Endodermal cell (in vitro differentiated cells): ENCODE measurements around the gene GAREM2. TPM values are rescaled to one million over a fixed set of nuclear protein-coding genes. Genes with fewer than 3 reads are reported as not detected.

Source experiments
- DNase-seq: peaks from one replicate; pipeline ENCODE4 v3.0.0-alpha.2; 2017
- H3K27ac ChIP-seq: 2 replicates; pipeline ENCODE4 v1.5.1; 2013; ENCODE audit warnings: mild to moderate bottlenecking, low read depth, low read length, moderate library complexity
- H3K27me3 ChIP-seq: 2 replicates; pipeline ENCODE4 v1.6.1; 2013; ENCODE audit warnings: mild to moderate bottlenecking, low read length, moderate library complexity; ENCODE audit not compliant: insufficient read depth, control insufficient read depth, poor library complexity, severe bottlenecking
- H3K36me3 ChIP-seq: 2 replicates; pipeline ENCODE4 v1.7.0; 2013; ENCODE audit warnings: mild to moderate bottlenecking, low read length, moderate library complexity; ENCODE audit not compliant: control insufficient read depth, insufficient read depth
- H3K4me1 ChIP-seq: one replicate; pipeline ENCODE4 v1.7.0; 2013; ENCODE audit warnings: low read length; ENCODE audit not compliant: control insufficient read depth, insufficient read depth
- H3K4me3 ChIP-seq: 2 replicates; pipeline ENCODE4 v1.5.1; 2013; ENCODE audit warnings: mild to moderate bottlenecking, low read length, moderate library complexity
- H3K9ac ChIP-seq: 2 replicates; pipeline ENCODE4 v1.6.1; 2013; ENCODE audit warnings: mild to moderate bottlenecking, low read length, moderate library complexity; ENCODE audit not compliant: poor library complexity, severe bottlenecking; ENCODE audit errors: extremely low read depth
- H3K9me3 ChIP-seq: 2 replicates; pipeline ENCODE4 v1.6.1; 2013; ENCODE audit warnings: mild to moderate bottlenecking, low read length, moderate library complexity; ENCODE audit not compliant: control insufficient read depth
- H3K27ac Mint-ChIP-seq: 2 replicates; pipeline ENCODE4 v1.8.0; 2020; ENCODE audit warnings: mixed read lengths
- H3K27me3 Mint-ChIP-seq: 2 replicates; pipeline ENCODE4 v1.8.0; 2021; ENCODE audit warnings: mild to moderate bottlenecking, mixed read lengths; ENCODE audit not compliant: insufficient read depth
- H3K36me3 Mint-ChIP-seq: 2 replicates; pipeline ENCODE4 v1.8.0; 2020; ENCODE audit warnings: low read depth, mixed read lengths
- H3K4me1 Mint-ChIP-seq: 2 replicates; pipeline ENCODE4 v1.8.0; 2020; ENCODE audit warnings: mixed read lengths
- H3K4me3 Mint-ChIP-seq: 2 replicates; pipeline ENCODE4 v1.8.0; 2020; ENCODE audit warnings: mild to moderate bottlenecking, moderate library complexity, mixed read lengths
- H3K9me3 Mint-ChIP-seq: 2 replicates; pipeline ENCODE4 v1.8.0; 2020; ENCODE audit warnings: mild to moderate bottlenecking, mixed read lengths
- CTCF ChIP-seq: fragments of 200-600 bp; sonication (generic); conservative IDR thresholded peaks from 2 replicates; pipeline ENCODE4 v1.5.0; 2021; ENCODE audit warnings: antibody characterized with exemption, mild to moderate bottlenecking
- WGBS, 2 experiments: methylation state at CpG; one replicate each; pipeline versions ENCODE4 v1.1.5 to v1.1.7; 2013; ENCODE audit warnings: missing lambda C conversion rate in 2 of 2, mixed read lengths in 1 of 2; ENCODE audit not compliant: insufficient coverage in 1 of 2, insufficient read length in 1 of 2; 5-methylcytosine and 5-hydroxymethylcytosine counted together
- long read RNA-seq, 4 experiments: library from polyadenylated mRNA in 2 of 4; library from RNA in 1 of 4; library from capped mRNA in 1 of 4; stranded (forward) in 3 of 4; unstranded in 1 of 4; transcript quantifications; one replicate each; pipeline ENCODE4 v2.0.0, GENCODE V29; 2020 to 2021; ENCODE audit warnings: inconsistent platforms in 1 of 4
- polyA plus RNA-seq, 2 experiments: library from polyadenylated mRNA; stranded (reverse); fragments of 50-300 nt; gene quantifications; one replicate each; pipeline ENCODE4 v1.2.3, GENCODE V29; 2013
- total RNA-seq, 2 donors: library from RNA; stranded (reverse); fragmentation: NEBNext Ultra II Directional in 1 of 2; extraction: Animal tissue kit (Norgen Biotek cat#: 25700) in 1 of 2; gene quantifications; 2 replicates in 1 of 2; 3 replicates in 1 of 2; pipeline ENCODE4 v1.2.1, GENCODE V29; 2021

Gene GAREM2
- total RNA-seq: 1 to 10 TPM; 6.0 to 8.1 TPM
- 31.1 TPM for polyA plus RNA-seq (2013, experiment 1 of 2)
- 25.1 TPM for polyA plus RNA-seq (2013, experiment 2 of 2)
- long read RNA-seq, experiment 1, partial matches to known transcripts: 1 of 3 reads
- long read RNA-seq, experiment 1, other reads (novel, unspliced or antisense): 2 of 3 reads
- long read RNA-seq, experiment 2, full-length matches to known transcripts: 7 of 16 reads
- long read RNA-seq, experiment 2, partial matches to known transcripts: 5 of 16 reads
- long read RNA-seq, experiment 2, other reads (novel, unspliced or antisense): 4 of 16 reads
- long read RNA-seq, experiment 3, partial matches to known transcripts: 10 of 11 reads
- long read RNA-seq, experiment 3, other reads (novel, unspliced or antisense): 1 of 11 reads
- long read RNA-seq, experiment 4, partial matches to known transcripts: 0 of 3 reads
- long read RNA-seq, experiment 4, other reads (novel, unspliced or antisense): 3 of 3 reads

DNA sequence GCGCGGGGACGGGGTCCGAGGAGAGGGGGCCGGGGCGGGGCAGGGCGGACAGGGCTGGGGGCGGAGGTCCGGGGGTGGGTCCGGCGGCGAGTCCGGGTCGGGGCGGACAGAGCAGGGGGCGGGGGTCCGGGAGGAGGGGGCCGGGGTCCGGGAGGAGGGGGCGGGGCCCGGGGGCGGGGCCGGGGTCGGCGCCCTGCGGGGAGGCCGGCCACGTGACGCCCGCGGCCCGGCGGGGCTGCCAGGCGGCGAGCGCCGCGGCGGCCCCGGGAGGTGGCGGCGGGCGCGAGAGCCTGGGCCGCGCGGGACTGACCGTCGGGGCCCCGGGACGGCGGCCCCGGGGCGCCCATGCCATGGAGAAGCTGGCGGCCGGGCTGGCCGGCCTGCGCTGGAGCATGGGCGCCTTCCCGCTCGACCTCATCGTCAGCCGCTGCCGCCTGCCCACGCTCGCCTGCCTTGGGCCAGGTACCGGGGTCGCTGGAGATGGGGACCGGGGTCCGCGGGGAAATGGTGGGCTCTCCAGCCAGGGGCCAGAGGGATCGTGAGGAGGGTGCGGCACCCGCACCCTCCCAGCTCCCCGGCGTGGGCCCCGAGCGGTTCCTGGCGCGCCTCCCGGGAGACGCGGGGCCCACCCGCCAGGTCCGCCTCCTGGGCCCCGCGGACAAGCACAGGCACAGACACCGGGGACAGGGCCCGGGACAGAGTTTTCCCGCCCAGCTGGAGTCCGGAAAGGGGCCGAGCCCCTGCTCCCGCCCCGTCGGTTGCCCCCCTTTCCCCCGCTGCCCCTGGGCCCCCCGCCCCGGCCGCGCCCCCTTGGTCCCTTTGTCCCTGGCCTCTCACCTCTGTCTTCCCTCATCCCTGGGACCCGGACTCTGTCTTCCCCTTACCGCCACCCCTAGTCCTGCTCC lies at the start of gene GAREM2:
TSS of gene GAREM2 (plus strand) at position 218 of the 905 bp plus-strand sequence. CDS start at position 351, 133 bp downstream.
- peak within 1 kb of the TSS; percentile 24 for H3K27ac ChIP-seq
- H3K36me3 ChIP-seq: no peaks in the 10 kb centered on the region
- H3K9ac ChIP-seq: peak within 1 kb of the TSS; percentile 15
- H3K36me3 Mint-ChIP-seq: no peaks in the 10 kb centered on the region
- H3K27me3 Mint-ChIP-seq: peaks cover 49% of the 10 kb centered on the region
- H3K27me3 ChIP-seq: peaks cover 20% of the 10 kb centered on the region
- H3K4me3 ChIP-seq: peak within 1 kb of the TSS; percentile 73
- 0 to 1% methylated on average over 1 to 87 of the region's 102 CpGs for WGBS, 2 experiments
- H3K4me1 ChIP-seq: no peaks in the 10 kb centered on the region
- no peak for TF ChIP-seq CTCF
- peaks cover 2% of the 10 kb centered on the region for H3K9me3 Mint-ChIP-seq
- H3K4me1 Mint-ChIP-seq: peaks cover 3% of the 10 kb centered on the region
- peak; percentile 83 for DNase-seq
- H3K4me3 Mint-ChIP-seq: peak within 1 kb of the TSS; percentile 55
- H3K27ac Mint-ChIP-seq: no peak within 1 kb of the TSS
- no peaks in the 10 kb centered on the region for H3K9me3 ChIP-seq

GRCh38 chr2:26123426-26123825 lies 49.5 kb upstream of the GAREM2 start:
- Mint-ChIP-seq H3K36me3 (peaks cover 28% of the 10 kb centered on the region), H3K9me3 (no peaks in the 10 kb centered on the region), H3K4me3 (no peak overlapping the region), H3K27ac (no peak overlapping the region), H3K4me1 (no peaks in the 10 kb centered on the region), H3K27me3 (no peaks in the 10 kb centered on the region)
- TF ChIP-seq CTCF: no peak
- no peak overlapping the region for H3K4me3 ChIP-seq
- H3K9ac ChIP-seq: no peak overlapping the region
- DNase-seq: no peak
- H3K4me1 ChIP-seq: no peaks in the 10 kb centered on the region
- WGBS, 2 experiments: 94 to 96% methylated on average over 5 of the region's 5 CpGs
- H3K36me3 ChIP-seq: peaks cover 59% of the 10 kb centered on the region
- H3K27me3 ChIP-seq: no peaks in the 10 kb centered on the region
- H3K9me3 ChIP-seq: no peaks in the 10 kb centered on the region
- no peak overlapping the region for H3K27ac ChIP-seq

GRCh38 chr2:26126074-26126473 lies 46.8 kb upstream of the GAREM2 start:
- H3K27me3 ChIP-seq: no peaks in the 10 kb centered on the region
- Mint-ChIP-seq H3K4me1 (no peaks in the 10 kb centered on the region), H3K4me3 (no peak overlapping the region), H3K27me3 (no peaks in the 10 kb centered on the region), H3K9me3 (no peaks in the 10 kb centered on the region), H3K27ac (no peak overlapping the region), H3K36me3 (peaks cover 44% of the 10 kb centered on the region)
- H3K36me3 ChIP-seq: peaks cover 67% of the 10 kb centered on the region
- no peak for DNase-seq
- no peaks in the 10 kb centered on the region for H3K9me3 ChIP-seq
- TF ChIP-seq CTCF: no peak
- H3K4me1 ChIP-seq: no peaks in the 10 kb centered on the region
- WGBS, 2 experiments: 98 to 100% methylated on average over 2 to 4 of the region's 4 CpGs
- no peak overlapping the region for H3K27ac ChIP-seq
- H3K9ac ChIP-seq: no peak overlapping the region
- no peak overlapping the region for H3K4me3 ChIP-seq
